Activated CD4-positive, CD25-positive, alpha-beta regulatory T cell treated with anti-CD3 and anti-CD28 coated beads, Interleukin-2, amount 50 U/mL, for 16 hours (primary cell): Measurements from ENCODE around the gene GPATCH8.
A peak's percentile ranks its signal among the peaks of the same experiment; 100 is the strongest.
"Not testable (repeated sequence)": the region's sequence is repeated elsewhere in the genome, so short reads cannot be mapped to it uniquely, and the experiment has no call there.

Experiments
- DNase-seq: peaks from one replicate; pipeline ENCODE4 v3.0.0-alpha.2; 2020; ENCODE audit warnings: low read depth, low spot score

The GPATCH8 gene

DNA sequence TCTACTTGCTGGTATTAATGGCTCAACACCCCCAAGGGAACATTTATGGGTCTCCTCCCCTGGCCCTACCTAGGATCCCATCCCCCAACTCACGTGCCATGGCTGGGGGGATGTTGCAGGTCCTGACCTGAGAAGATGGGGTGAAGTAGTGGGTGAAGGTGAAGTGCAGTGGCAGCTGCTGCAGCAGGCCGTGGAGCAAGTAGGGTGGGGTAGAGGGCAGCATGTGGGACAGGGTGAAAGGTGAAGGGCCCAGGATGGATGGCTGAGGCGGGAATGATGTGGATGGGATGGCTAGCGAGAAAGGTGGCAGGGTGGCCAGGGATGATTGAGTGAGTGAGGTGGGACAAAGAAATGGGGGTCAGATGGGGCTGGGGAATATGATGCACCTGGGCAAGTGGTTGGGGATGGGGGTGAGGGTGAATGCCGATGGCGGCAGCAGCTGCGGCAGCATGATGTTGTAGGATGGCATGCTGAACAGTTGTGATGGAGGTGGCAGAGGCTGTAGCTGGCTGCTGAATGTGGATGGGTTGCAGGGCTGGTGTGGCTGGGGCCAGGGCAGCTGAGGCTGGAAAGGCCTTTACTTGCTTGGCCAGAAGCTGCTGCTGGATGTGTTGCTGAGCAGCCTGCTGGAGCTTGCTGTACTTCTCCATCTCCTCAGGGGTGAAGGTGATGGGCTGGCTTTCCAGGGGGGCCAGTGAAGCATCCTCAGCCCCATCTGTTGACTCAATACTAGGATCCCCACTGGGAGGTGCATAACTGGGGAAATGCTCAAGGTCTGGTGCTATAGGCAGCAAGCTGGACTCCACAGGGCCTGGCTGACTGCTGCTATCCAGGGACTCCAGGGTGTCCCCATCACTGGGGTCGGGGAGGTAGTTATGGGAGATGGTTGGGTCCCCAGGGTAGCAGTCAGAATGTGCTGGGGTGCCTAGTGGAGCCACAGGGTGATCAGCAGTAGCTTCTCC is 105.4 kb downstream of the GPATCH8 start:
- no peak for DNase-seq

GRCh38 chr17:44396946-44397345 is 106.3 kb downstream of the GPATCH8 start:
- no peak for DNase-seq

DNA sequence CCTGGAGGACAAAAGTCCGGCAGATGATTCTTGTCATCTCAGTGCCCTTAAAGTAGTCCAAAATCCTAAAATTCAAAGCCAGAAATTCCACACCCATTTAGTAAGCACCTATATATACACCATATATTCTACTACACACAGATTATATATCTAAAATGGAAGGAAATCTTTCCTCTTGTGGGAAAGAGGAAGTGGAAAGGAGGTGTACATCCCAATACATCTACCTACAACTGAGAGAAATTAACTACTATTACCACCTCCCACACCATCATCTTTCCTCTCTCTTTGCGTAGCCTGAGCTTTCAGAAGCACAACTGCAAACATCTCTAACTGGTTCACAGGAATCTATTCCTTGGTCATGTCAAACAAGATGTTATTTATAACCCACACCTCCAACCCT is 108.4 kb downstream of the GPATCH8 start:
- no peak for DNase-seq

DNA sequence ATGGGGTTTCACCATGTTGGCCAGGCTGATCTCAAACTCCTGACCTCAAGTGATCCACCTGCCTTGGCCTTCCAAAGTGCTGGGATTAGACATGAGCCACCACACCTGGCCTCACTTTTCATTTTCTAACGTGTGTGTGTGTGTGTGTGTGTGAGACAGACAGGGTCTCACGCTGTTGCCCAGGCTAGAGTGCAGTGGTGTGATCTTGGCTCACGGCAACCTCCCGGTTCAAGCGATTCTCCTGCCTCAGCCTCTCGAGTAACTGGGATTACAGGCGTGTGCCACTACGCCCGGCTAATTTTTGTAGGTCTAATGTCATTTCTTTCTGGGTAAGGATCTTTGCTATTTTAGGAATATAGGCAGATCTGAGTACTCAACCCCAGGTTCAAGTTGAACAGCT is 109.1 kb downstream of the GPATCH8 start:
- not testable (repeated sequence) for DNase-seq

DNA sequence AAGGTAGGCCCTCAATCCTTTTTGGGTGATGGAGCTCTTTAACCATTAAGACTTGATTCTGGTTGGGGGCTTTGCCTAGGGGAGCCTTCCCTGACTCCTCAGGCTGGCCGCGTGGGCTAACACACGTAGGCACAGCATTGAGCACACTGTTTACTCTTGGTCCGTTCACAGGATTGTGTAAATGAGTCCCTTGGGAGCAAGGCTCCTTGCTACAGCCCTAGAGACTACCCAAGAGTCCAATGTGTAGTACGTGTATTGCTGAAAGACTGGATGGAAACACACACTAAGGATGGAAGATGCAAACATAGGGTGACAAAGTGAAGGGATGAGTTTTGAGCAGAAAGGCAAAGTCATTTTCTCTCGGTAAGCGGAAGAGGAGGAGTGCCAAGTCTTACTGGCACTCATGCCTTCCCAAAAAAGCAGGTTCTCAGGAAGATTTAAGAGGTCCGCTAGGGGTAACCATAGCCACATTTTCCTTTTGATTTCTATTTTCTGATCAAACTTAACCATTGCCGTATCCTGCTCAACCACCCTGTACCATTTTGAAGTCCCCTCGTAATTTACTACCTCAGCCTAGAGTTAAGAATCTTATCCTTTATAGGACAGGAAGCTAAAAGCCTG is 112.8 kb downstream of the GPATCH8 start:
- no peak for DNase-seq

DNA sequence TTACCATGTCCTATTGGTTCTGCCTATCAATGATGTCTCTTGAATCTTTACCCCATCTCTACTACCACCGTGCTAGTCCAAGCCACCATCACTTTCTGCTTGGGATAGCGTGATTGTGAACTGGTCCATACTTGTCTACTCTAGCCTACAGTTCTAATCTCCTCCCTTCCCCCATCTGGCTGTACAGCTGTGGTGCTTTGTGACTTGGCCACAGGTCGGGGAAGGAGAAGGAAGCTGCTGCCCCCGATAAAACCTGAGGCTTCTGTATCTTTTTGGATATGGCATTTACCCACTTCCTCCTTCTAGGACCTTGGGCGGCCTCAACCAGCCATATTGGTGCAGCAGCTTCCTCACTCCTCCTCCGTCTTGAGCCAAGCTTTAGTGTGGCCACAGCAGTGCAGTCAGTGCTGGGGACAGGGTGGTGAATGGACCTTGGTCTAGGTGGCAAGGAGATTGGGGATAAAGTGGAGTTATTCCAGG is 113.4 kb downstream of the GPATCH8 start:
- no peak for DNase-seq

- no peak for DNase-seq
Observed at GRCh38 chr17:44389281-44389680, 113.9 kb downstream of the GPATCH8 start, which contains the start of gene ITGA2B. ITGA2B (minus strand) TSS chr17:44389649; CDS start chr17:44389473, 176 bp downstream.

DNA sequence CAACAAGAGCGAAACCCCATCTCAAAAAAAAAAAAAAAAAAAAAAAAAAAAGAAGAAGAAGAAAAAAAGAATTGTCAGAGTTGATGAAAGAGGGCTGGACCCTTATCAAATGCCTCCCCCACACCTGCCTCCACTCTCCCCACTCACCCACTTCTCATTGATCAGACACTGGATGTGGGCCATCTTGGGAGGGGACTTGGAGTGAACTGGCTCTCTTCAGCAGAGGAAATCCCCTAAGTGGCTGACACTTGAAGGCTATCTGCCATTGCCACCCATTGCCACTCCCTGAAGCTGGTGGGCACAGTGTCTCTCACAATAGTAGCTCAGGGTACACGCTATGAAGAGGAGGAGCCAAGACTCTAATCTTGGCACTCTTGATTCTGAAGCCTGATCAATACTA is 115.4 kb downstream of the GPATCH8 start:
- DNase-seq = no peak

- no peak for DNase-seq
Observed at GRCh38 chr17:44386182-44386525, 117.1 kb downstream of the GPATCH8 start.

DNA sequence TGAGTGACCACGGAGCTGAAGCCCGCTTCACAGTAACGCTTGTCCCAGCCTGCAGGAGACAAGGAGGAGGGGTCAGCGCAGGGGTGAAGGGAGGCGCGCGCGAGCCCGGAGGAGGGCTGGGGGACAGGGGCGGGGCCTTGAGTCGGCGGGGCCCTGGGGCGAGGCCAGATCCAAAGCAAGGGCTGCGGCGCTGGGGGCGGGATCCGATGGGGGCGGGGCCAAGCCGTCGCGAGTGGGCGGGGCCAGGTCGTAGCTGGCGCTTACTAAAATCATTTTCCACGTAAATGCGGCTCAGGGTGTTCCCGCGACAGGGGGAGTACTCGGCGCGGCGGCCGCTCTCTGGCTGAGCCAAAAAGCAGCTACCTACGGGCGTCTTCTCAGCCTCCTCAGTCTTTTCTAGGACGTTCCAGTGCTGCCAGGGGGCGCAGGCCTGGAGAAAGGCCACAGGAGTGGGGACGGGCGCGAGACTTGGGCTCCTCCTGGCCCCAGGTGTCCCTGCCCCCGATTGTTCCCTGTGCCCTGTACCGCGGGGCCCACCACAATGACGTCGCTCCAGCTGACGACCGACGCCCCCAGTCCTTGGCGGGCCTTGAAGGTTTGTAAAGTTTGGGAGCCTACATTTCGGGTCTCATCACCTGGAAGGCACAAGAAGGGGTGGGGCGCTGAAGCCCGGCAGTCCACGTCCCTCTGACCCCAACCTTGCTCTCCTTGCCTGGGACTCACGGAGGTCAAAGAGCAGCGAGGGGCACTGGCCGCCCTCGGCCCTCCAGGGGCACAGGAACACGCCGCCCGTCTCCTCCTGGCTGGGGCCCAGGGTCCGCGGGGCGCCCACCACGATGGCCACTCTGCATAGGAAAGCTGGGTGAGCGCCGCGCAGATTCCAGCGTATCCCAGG is 117.7 kb downstream of the GPATCH8 start:
- peak; percentile 60 for DNase-seq

DNA sequence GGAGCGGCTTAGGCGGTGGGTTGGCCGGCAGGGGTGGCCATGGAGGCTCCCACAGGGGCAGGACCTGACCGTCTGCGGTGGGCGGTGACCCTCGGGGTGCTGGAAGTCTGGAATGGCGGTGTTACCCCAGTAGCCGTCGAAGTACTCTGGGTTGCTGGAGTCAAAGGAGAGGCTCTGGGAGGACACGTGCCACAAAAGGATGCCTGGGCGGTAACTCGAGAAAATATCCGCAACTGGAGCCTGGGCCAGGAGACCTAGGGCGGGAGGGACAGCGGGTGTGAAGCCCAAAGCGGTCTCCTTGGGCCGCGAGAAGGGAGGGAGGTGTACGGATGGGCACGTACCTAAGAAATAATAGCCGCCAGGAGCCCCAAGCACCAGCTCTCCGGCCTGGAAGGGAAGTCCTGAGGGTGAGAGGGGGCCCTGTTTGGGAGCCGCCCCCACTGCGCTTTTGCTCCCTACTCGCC is 118.4 kb downstream of the GPATCH8 start:
- DNase-seq = no peak

GRCh38 chr17:44384281-44384822 is 118.9 kb downstream of the GPATCH8 start:
- no peak for DNase-seq

DNA sequence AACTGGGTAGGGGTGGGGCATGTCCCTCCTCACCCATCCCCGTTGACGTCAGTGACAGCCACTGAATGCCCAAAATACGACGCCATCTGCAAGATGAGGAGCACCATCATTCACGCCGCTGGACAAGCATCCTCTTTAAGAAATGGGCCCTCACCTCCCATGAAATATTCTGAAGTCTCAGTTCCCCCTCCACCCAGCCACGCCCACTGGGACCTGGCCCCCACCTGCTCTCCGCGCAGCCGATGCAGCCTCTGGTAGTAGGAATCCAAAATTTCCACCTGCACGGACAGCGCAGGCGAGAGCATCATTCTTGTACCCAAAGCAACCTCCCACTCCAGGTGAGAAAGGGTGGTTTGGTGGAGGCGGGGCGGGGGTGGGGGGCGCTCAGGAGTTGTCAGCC is 119.3 kb downstream of the GPATCH8 start:
- no peak for DNase-seq

DNA sequence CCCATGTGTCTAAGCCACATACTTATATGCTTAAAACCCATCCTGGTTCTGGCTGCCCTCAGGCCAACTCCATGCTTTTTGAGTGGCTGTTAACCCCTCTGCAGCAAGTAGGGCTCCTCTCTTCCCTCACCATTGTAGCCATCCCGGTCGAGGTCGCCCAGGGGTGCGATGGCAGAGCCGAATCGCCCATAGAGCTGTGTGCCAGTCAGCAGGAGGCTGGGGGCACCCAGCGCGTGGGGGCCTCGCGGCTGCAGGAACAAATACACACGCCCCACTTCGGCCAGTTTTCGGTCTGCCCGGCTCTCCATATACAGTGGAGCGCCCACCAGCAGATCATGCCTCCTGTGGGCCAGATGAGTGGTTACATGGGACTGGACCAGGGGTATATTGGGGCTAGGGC is 119.8 kb downstream of the GPATCH8 start:
- DNase-seq = no peak

DNA sequence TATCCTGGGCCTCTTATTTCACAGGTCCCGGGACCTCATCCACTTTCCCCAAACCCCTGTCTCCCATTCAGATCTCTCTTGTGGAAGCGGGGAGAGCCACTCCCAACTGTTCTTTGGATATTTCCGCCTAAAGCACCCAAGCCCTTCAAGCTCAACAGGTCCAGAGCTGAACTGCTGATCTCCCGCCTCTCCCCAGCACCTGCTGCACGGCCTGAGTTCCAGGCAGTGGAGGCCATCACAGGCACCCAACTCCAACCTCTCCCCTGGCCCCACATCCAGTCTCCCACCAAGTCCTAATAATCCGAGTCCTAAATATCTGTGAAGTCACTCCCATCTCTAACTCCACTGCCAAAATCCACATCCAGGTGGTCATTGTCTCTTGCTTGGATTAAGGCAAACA is 120.3 kb downstream of the GPATCH8 start:
- DNase-seq = no peak

GRCh38 chr17:44381810-44382305 is 121.3 kb downstream of the GPATCH8 start:
- DNase-seq = no peak

DNA sequence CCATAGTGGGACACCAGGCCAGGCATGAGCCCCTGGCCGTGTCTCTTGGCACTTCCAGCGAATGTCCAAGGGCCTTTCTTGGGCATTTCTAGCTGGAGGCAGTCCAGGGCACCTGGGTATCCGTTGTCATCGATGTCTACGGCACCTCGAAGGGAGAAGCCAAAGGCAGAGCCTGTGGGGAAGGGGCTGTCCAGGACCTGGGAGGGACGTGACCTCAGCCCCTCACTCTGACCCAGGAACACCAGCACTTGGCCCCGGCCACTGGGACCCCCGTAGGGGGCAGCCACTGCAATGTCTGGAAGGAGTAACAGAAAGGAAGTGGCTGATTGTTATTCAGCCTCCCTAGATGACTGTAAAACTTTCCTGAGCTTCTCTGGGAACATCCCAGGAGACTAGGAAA is 122.4 kb downstream of the GPATCH8 start:
- no peak for DNase-seq

DNA sequence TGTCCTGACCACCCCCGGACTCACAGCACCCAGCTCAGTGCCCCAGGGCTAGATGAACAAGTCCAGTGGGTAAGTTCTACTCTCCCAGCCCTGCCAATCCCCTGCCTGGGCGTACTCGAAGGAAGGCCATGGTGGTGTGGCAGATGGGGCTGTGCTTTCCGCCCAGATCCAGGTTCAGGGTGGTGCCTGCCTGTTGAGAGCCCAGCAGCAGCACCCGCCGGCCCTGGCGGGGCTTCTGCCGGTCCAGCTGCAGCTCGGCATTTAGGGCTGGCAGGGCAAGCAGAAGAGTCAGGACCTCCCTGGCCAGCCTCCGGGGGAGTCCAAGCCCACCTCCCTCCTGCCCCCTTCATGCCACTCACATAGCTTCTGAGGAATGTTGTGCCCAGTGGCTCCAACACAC is 123.3 kb downstream of the GPATCH8 start:
- DNase-seq = no peak

DNA sequence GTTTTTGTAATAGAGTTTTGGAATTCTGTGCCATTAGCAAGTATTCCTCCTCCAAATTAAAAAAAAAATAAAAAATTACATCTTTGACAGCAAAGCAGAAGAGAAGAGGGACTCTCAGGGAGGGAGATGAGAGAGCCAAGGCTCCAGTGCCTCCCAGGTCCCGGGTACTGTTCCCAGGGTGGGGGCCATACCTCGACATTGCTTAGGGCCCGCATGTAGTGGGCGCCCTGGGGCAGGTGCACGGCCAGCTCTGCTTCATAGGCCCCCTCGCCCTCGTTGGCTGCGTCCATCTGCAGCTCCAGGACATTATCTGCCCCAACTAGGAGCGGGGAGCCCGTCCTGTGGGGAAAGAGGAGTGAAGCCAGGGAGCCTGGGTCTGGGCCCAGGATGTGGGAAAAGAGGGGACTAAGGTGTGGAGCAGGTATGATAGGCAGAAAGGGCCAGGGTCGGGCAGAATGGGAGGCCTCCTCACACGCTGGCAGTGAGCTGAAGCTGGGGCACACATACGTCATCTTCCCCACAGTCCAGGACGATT is 125.0 kb downstream of the GPATCH8 start:
- DNase-seq = no peak

- DNase-seq = no peak
Observed at GRCh38 chr17:44376779-44377178, 126.4 kb downstream of the GPATCH8 start.

DNA sequence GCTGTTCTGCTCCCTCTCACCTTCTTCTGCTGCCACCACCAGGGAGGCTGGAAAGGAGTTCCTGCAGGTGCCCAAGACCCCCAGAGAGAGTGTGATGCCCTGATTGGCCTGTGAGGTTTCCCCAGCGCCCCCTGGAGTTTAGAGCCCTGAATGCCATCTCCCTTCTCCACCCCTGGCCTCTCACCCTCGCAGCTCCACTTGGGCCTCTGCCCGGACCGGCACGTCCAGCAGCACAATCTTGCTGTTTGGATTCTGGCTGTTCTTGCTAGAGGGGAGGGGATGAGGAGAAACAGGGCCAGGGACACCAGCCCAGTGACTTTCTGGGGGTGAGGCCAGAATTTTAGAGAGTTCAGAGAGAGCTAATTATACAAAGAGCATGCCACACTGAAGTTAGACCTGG is 127.1 kb downstream of the GPATCH8 start:
- DNase-seq = no peak
